ENCODE results near the gene LARGE1. TPM values are rescaled to one million over a fixed set of nuclear protein-coding genes. Genes with fewer than 3 reads are reported as not detected.
"Not testable (repeated sequence)": the region's sequence is repeated elsewhere in the genome, so short reads cannot be mapped to it uniquely, and the experiment has no call there.

The LARGE1 gene
- total RNA-seq, 1 donor from 2014 or later = 35.5 TPM

DNA sequence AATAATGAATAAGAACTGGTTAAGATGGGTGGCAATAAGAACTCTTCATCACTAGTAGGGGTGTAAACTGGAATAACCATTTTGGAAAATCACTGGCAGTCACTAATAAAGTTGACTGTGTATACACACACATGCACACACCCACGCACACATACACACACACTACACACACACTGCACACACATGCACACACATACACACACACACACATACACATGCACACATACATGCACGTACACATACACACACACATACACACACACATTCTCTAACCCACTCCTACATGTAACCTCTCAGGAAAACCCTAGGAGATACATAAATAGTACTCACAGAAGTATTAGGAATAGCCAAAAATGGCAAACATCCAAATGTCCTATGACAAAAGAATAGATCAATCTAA is 455.6 kb downstream of the LARGE1 start:
- FAIRE-seq (no peak), DNase-seq (ENCODE audit: low spot score in 2 of 2) (no peak)

- no peak for DNase-seq (ENCODE audit: low spot score in 2 of 2)
- no peak for FAIRE-seq
Measured at GRCh38 chr22:33461698-33462434, 458.4 kb downstream of the LARGE1 start.

GRCh38 chr22:33461245-33461644 is 459.0 kb downstream of the LARGE1 start:
- DNase-seq (ENCODE audit: low spot score in 2 of 2); FAIRE-seq: not testable (repeated sequence)

GRCh38 chr22:33459137-33459536 is 461.1 kb downstream of the LARGE1 start:
- DNase-seq (ENCODE audit: low spot score in 2 of 2) = no peak
- no peak for FAIRE-seq

- FAIRE-seq = no peak
- no peak for DNase-seq (ENCODE audit: low spot score in 2 of 2)
Measured at GRCh38 chr22:33456511-33456910, 463.8 kb downstream of the LARGE1 start.

DNA sequence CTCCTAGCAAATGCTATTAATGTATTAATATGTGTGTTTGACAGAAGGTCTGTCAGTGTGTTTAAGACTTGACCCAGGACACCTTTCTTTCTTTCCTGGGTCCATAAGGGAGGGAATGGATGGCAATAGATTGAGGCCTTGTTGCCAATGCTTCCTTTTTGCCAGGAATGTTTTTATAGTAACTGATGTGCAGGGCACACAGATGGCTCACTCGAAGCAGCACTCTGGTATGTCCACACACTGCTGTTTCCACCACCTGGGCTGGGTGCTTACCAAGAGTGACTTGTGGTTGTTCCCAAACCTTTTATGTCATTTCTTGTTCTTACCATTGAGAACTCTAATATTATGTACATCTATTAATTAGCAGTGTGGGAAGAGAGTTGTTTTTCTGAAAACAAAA is 465.2 kb downstream of the LARGE1 start:
- FAIRE-seq (no peak), DNase-seq (ENCODE audit: low spot score in 2 of 2) (no peak)

GRCh38 chr22:33451866-33452469 is 468.3 kb downstream of the LARGE1 start:
- no peak for FAIRE-seq
- no peak for DNase-seq (ENCODE audit: low spot score in 2 of 2)

- no peak for DNase-seq (ENCODE audit: low spot score in 2 of 2)
- no peak for FAIRE-seq
Measured at GRCh38 chr22:33450756-33451155, 469.5 kb downstream of the LARGE1 start.

DNA sequence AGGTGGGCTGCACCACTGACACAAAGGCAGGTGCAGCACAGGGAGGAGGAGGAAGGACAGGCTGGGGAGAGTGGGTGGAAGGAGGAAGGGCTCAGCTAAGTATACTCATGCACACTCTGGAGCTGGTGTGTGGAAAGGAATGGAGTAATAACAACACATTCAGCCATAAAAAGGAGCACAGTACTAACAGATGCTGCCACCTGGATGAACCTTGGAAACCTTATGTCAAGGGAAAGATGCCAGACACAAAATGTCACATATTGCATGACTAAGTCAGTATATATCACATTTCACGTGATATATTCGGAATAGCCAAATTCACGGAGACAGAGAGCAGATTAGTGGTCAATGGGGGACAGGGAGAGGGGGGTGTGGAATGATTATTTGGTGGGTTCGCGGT is 472.5 kb downstream of the LARGE1 start:
- FAIRE-seq (no peak), DNase-seq (ENCODE audit: low spot score in 2 of 2) (no peak)

DNA sequence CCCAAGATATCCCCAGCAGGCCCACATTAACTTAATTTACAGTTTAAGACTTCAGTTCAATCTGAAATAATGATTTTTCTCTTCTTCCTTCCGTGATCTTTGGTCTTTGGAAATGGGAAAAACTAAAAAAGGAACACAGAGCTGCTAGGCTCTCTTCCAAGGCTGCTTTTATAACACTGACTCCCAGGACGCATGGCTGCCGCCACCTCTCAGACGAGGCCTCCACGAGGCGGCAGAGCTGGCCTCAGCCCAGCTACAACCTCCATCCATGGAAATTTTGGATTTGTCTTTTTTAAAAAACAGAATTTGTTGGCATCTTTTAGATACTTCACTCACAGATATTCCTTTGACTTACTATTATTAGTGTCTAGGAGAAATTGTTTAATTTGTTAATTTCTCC is 476.6 kb downstream of the LARGE1 start:
- DNase-seq (ENCODE audit: low spot score in 2 of 2) (no peak), FAIRE-seq (no peak)

DNA sequence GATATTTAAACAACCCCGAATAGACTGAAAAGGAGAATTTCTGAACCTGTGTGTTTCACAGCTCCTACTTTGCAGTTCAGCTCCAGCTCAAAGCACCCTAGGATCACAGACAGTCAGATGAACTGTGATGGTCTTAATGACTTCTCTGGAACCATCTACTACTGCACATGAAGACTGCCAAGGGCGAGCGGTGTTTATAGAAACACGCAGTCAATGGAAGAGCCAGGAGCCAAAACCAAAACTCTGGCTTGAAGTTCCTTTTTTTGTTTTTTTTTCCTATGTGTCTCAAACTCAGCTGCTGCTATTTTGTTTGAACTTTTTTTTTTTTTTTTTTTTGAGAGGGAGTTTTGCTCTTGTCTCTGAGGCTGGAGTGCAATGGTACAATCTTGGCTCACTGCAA is 479.5 kb downstream of the LARGE1 start:
- FAIRE-seq (no peak), DNase-seq (ENCODE audit: low spot score in 2 of 2) (no peak)

GRCh38 chr22:33438273-33438672 is 482.0 kb downstream of the LARGE1 start:
- FAIRE-seq = no peak
- no peak for DNase-seq (ENCODE audit: low spot score in 2 of 2)

DNA sequence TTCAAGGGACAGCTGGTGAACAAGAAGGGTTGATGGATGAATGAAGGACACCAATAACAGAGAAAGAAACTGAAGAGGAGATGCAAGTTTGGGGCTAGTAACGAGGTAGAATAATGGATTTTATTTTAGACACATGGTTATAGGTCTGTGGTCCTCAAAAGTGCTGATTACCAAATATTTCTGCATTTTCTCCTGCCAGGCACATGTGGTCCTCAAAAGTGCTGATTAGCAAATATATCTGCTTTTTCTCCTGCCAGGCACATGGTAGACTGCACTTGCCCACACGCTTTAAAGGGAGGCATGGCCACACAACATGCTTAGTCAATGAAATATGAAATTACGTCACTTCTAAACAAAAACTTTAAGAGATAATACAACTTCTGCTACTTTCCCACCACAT is 489.0 kb downstream of the LARGE1 start:
- DNase-seq (ENCODE audit: low spot score in 2 of 2) = no peak
- no peak for FAIRE-seq

DNA sequence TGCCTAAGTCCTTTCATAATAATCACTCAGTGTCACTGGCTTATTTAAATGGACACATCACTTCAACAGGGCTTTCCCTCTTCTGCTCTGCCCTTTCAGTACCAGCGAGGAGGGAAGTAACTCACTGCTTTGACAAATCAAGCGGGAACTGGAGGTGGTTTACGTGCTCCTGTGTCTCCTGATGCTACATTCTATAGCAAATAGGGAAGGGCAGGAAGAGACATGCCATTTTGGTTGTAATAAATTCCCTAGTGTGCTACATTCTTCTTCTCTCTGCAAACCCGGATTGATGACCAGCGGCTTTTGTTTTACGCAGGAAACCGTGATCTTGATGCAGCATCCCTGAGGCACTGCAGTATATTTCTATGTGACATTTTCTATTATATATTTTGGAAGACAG is 491.0 kb downstream of the LARGE1 start:
- DNase-seq (ENCODE audit: low spot score in 2 of 2) (no peak), FAIRE-seq (no peak)

GRCh38 chr22:33427461-33427860 is 492.8 kb downstream of the LARGE1 start:
- no peak for DNase-seq (ENCODE audit: low spot score in 2 of 2)
- FAIRE-seq = no peak

DNA sequence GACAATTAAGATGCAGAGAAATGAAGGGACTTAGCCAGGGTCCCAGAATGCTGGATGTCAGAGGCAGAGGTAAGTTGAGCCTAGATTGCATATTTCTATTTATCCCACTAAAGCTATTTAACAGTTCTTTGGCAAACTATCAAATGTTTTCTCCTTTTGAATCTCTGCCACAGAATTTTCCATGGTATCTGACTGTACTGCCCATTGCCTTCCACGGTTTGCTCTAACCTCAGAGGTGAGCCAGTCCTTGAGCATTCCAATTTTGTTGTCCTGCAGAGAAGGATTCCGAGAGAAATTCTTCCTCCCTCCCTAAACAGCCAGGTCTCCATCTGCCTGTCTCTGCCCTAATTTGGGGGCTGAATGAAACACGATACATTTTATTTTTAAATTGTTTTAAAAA is 493.8 kb downstream of the LARGE1 start:
- FAIRE-seq (no peak), DNase-seq (ENCODE audit: low spot score in 2 of 2) (no peak)

DNA sequence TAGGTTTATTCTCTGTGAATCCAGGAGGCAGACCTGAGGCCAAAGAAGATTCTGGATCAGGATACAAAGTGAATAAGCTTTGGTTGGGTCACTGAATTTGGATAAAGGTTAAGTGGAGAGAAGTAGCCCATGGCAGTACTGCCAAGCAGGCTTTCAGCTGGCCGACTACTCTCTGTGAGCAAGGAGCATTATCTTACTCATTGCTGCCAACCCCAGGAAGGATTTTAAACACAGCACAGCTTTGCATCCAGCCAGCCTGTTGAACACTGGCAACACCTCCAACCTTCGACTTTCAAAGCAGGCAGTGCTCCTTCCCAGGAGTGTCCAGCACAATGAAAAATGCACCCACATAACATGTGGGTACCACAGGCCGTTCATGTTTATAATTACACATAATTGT is 498.4 kb downstream of the LARGE1 start:
- no peak for DNase-seq (ENCODE audit: low spot score in 2 of 2)
- no peak for FAIRE-seq

GRCh38 chr22:33418484-33418883 is 501.8 kb downstream of the LARGE1 start:
- no peak for FAIRE-seq

GRCh38 chr22:33415401-33415800 is 504.9 kb downstream of the LARGE1 start:
- no peak for FAIRE-seq
- no peak for DNase-seq (ENCODE audit: low spot score in 2 of 2)

More at GRCh38 chr22:33418484-33418883, 501.8 kb downstream of the LARGE1 start:
- no peak for DNase-seq (ENCODE audit: low spot score in 2 of 2)

GRCh38 chr22:33409079-33409478 is 511.2 kb downstream of the LARGE1 start:
- no peak for DNase-seq (ENCODE audit: low spot score in 2 of 2)
- FAIRE-seq = no peak

- no peak for DNase-seq (ENCODE audit: low spot score in 2 of 2)
- no peak for FAIRE-seq
Measured at GRCh38 chr22:33405194-33405593, 515.1 kb downstream of the LARGE1 start.

- DNase-seq (ENCODE audit: low spot score in 2 of 2) (no peak), FAIRE-seq (no peak)
Measured at GRCh38 chr22:33404723-33405122, 515.6 kb downstream of the LARGE1 start.

All from frontal cortex (tissue), 4 donors.